ENCODE results near the gene CDC45. TPM values are rescaled to one million over a fixed set of nuclear protein-coding genes. Genes with fewer than 3 reads are reported as not detected.

CDC45 gene
- total RNA-seq, 1 donor: 10.4 TPM

- no peak for TF ChIP-seq CTCF (IDR thresholded peaks at IDR 0.05; ENCODE audit: insufficient read depth, low read depth, low read length)
- no peak for DNase-seq (ENCODE audit: low read depth)
Observed at GRCh38 chr22:19506212-19506611, 26.5 kb downstream of the CDC45 start.

GRCh38 chr22:19507534-19507861 is 27.8 kb downstream of the CDC45 start:
- DNase-seq (ENCODE audit: low read depth): no peak
- no peak for TF ChIP-seq CTCF (IDR thresholded peaks at IDR 0.05; ENCODE audit: insufficient read depth, low read depth, low read length)
- no peak overlapping the region for H3K4me3 ChIP-seq (ENCODE audit: low read depth, low read length)

More at GRCh38 chr22:19506212-19506611, 26.5 kb downstream of the CDC45 start:
- no peak overlapping the region for H3K4me3 ChIP-seq (ENCODE audit: low read depth, low read length)

GRCh38 chr22:19508024-19508776 is 28.5 kb downstream of the CDC45 start:
- TF ChIP-seq CTCF (IDR thresholded peaks at IDR 0.05; ENCODE audit: insufficient read depth, low read depth, low read length): no peak
- no peak for DNase-seq (ENCODE audit: low read depth)
- H3K4me3 ChIP-seq (ENCODE audit: low read depth, low read length): no peak overlapping the region

GRCh38 chr22:19509191-19509590 is 29.5 kb downstream of the CDC45 start:
- TF ChIP-seq CTCF (IDR thresholded peaks at IDR 0.05; ENCODE audit: insufficient read depth, low read depth, low read length): no peak
- no peak overlapping the region for H3K4me3 ChIP-seq (ENCODE audit: low read depth, low read length)
- DNase-seq (ENCODE audit: low read depth): no peak

- no peak for TF ChIP-seq CTCF (IDR thresholded peaks at IDR 0.05; ENCODE audit: insufficient read depth, low read depth, low read length)
- H3K4me3 ChIP-seq (ENCODE audit: low read depth, low read length): no peak overlapping the region
- no peak for DNase-seq (ENCODE audit: low read depth)
Observed at GRCh38 chr22:19509923-19510322, 30.2 kb downstream of the CDC45 start.

GRCh38 chr22:19510919-19511341 is 31.2 kb downstream of the CDC45 start:
- TF ChIP-seq CTCF (IDR thresholded peaks at IDR 0.05; ENCODE audit: insufficient read depth, low read depth, low read length): no peak
- DNase-seq (ENCODE audit: low read depth): no peak
- H3K4me3 ChIP-seq (ENCODE audit: low read depth, low read length): no peak overlapping the region

GRCh38 chr22:19513823-19514222 is 34.1 kb downstream of the CDC45 start:
- no peak for TF ChIP-seq CTCF (IDR thresholded peaks at IDR 0.05; ENCODE audit: insufficient read depth, low read depth, low read length)
- no peak for DNase-seq (ENCODE audit: low read depth)
- no peak overlapping the region for H3K4me3 ChIP-seq (ENCODE audit: low read depth, low read length)

Data from fibroblast of villous mesenchyme (primary cell).